ENCODE results near the gene CAMK1D.

Gene CAMK1D

GRCh38 chr10:12479437-12479844, 130.1 kb downstream of the CAMK1D start:
- Histone ChIP-seq H3K36me3 (ENCODE audit: control insufficient read depth, insufficient read depth, low read length) (no peaks in the 10 kb centered on the region), H3K27me3 (ENCODE audit: control insufficient read depth, insufficient read depth, low read length, poor library complexity, severe bottlenecking) (no peaks in the 10 kb centered on the region), H3K4me1 (ENCODE audit: control insufficient read depth, insufficient read depth, low read length) (peaks cover 6% of the 10 kb centered on the region), H3K27ac (ENCODE audit: insufficient read depth, low read depth, low read length, poor library complexity, severe bottlenecking) (no peak overlapping the region), H3K9me3 (ENCODE audit: control insufficient read depth, low read length) (no peaks in the 10 kb centered on the region), H3K4me3 (ENCODE audit: insufficient read depth, low read depth, low read length) (no peak overlapping the region)
- WGBS, 2 experiments = 93 to 94% methylated on average over 12 of the region's 12 CpGs

- Histone ChIP-seq H3K9me3 (ENCODE audit: control insufficient read depth, low read length) (no peaks in the 10 kb centered on the region), H3K4me1 (ENCODE audit: control insufficient read depth, insufficient read depth, low read length) (peaks cover 6% of the 10 kb centered on the region), H3K36me3 (ENCODE audit: control insufficient read depth, insufficient read depth, low read length) (no peaks in the 10 kb centered on the region), H3K27ac (ENCODE audit: insufficient read depth, low read depth, low read length, poor library complexity, severe bottlenecking) (no peak overlapping the region), H3K4me3 (ENCODE audit: insufficient read depth, low read depth, low read length) (no peak overlapping the region), H3K27me3 (ENCODE audit: control insufficient read depth, insufficient read depth, low read length, poor library complexity, severe bottlenecking) (no peaks in the 10 kb centered on the region)
- 81 to 86% methylated on average over 9 of the region's 9 CpGs for WGBS, 2 experiments
Measured at GRCh38 chr10:12479924-12480323, 130.6 kb downstream of the CAMK1D start.

GRCh38 chr10:12480440-12480839, 131.1 kb downstream of the CAMK1D start:
- Histone ChIP-seq H3K4me1 (ENCODE audit: control insufficient read depth, insufficient read depth, low read length) (peaks cover 6% of the 10 kb centered on the region), H3K9me3 (ENCODE audit: control insufficient read depth, low read length) (no peaks in the 10 kb centered on the region), H3K4me3 (ENCODE audit: insufficient read depth, low read depth, low read length) (no peak overlapping the region), H3K36me3 (ENCODE audit: control insufficient read depth, insufficient read depth, low read length) (no peaks in the 10 kb centered on the region), H3K27me3 (ENCODE audit: control insufficient read depth, insufficient read depth, low read length, poor library complexity, severe bottlenecking) (no peaks in the 10 kb centered on the region), H3K27ac (ENCODE audit: insufficient read depth, low read depth, low read length, poor library complexity, severe bottlenecking) (no peak overlapping the region)
- 78 to 83% methylated on average over 4 of the region's 4 CpGs for WGBS, 2 experiments

- H3K4me3 ChIP-seq (ENCODE audit: insufficient read depth, low read depth, low read length) = no peak overlapping the region
- no peak overlapping the region for H3K27ac ChIP-seq (ENCODE audit: insufficient read depth, low read depth, low read length, poor library complexity, severe bottlenecking)
- H3K27me3 ChIP-seq (ENCODE audit: control insufficient read depth, insufficient read depth, low read length, poor library complexity, severe bottlenecking) = no peaks in the 10 kb centered on the region
- 65 to 76% methylated on average over 4 of the region's 4 CpGs for WGBS, 2 experiments
- H3K36me3 ChIP-seq (ENCODE audit: control insufficient read depth, insufficient read depth, low read length) = no peaks in the 10 kb centered on the region
- H3K9me3 ChIP-seq (ENCODE audit: control insufficient read depth, low read length) = no peaks in the 10 kb centered on the region
- H3K4me1 ChIP-seq (ENCODE audit: control insufficient read depth, insufficient read depth, low read length) = peaks cover 6% of the 10 kb centered on the region
Measured at GRCh38 chr10:12481924-12482323, 132.6 kb downstream of the CAMK1D start.

GRCh38 chr10:12482587-12482986, 133.2 kb downstream of the CAMK1D start:
- Histone ChIP-seq H3K9me3 (ENCODE audit: control insufficient read depth, low read length) (no peaks in the 10 kb centered on the region), H3K27me3 (ENCODE audit: control insufficient read depth, insufficient read depth, low read length, poor library complexity, severe bottlenecking) (no peaks in the 10 kb centered on the region), H3K27ac (ENCODE audit: insufficient read depth, low read depth, low read length, poor library complexity, severe bottlenecking) (no peak overlapping the region), H3K36me3 (ENCODE audit: control insufficient read depth, insufficient read depth, low read length) (no peaks in the 10 kb centered on the region), H3K4me1 (ENCODE audit: control insufficient read depth, insufficient read depth, low read length) (peaks cover 6% of the 10 kb centered on the region), H3K4me3 (ENCODE audit: insufficient read depth, low read depth, low read length) (no peak overlapping the region)
- 49 to 52% methylated on average over 11 to 12 of the region's 12 CpGs for WGBS, 2 experiments

- Histone ChIP-seq H3K27ac (ENCODE audit: insufficient read depth, low read depth, low read length, poor library complexity, severe bottlenecking) (no peak overlapping the region), H3K4me1 (ENCODE audit: control insufficient read depth, insufficient read depth, low read length) (peaks cover 6% of the 10 kb centered on the region), H3K27me3 (ENCODE audit: control insufficient read depth, insufficient read depth, low read length, poor library complexity, severe bottlenecking) (no peaks in the 10 kb centered on the region), H3K36me3 (ENCODE audit: control insufficient read depth, insufficient read depth, low read length) (no peaks in the 10 kb centered on the region), H3K4me3 (ENCODE audit: insufficient read depth, low read depth, low read length) (no peak overlapping the region), H3K9me3 (ENCODE audit: control insufficient read depth, low read length) (no peaks in the 10 kb centered on the region)
- 89% methylated on average over 24 of the region's 24 CpGs for WGBS, 2 experiments
Measured at GRCh38 chr10:12484002-12484918, 134.9 kb downstream of the CAMK1D start.

- H3K4me3 ChIP-seq (ENCODE audit: insufficient read depth, low read depth, low read length) = no peak overlapping the region
- WGBS, 2 experiments = 84 to 86% methylated on average over 26 of the region's 26 CpGs
- no peaks in the 10 kb centered on the region for H3K36me3 ChIP-seq (ENCODE audit: control insufficient read depth, insufficient read depth, low read length)
- no peaks in the 10 kb centered on the region for H3K9me3 ChIP-seq (ENCODE audit: control insufficient read depth, low read length)
- no peaks in the 10 kb centered on the region for H3K27me3 ChIP-seq (ENCODE audit: control insufficient read depth, insufficient read depth, low read length, poor library complexity, severe bottlenecking)
- peaks cover 6% of the 10 kb centered on the region for H3K4me1 ChIP-seq (ENCODE audit: control insufficient read depth, insufficient read depth, low read length)
- H3K27ac ChIP-seq (ENCODE audit: insufficient read depth, low read depth, low read length, poor library complexity, severe bottlenecking) = no peak overlapping the region
Measured at GRCh38 chr10:12484941-12485805, 135.8 kb downstream of the CAMK1D start.

GRCh38 chr10:12487366-12487765, 138.0 kb downstream of the CAMK1D start:
- H3K36me3 ChIP-seq (ENCODE audit: control insufficient read depth, insufficient read depth, low read length) = no peaks in the 10 kb centered on the region
- H3K4me3 ChIP-seq (ENCODE audit: insufficient read depth, low read depth, low read length) = no peak overlapping the region
- 84 to 94% methylated on average over 2 of the region's 2 CpGs for WGBS, 2 experiments
- no peaks in the 10 kb centered on the region for H3K27me3 ChIP-seq (ENCODE audit: control insufficient read depth, insufficient read depth, low read length, poor library complexity, severe bottlenecking)
- H3K9me3 ChIP-seq (ENCODE audit: control insufficient read depth, low read length) = no peaks in the 10 kb centered on the region
- H3K27ac ChIP-seq (ENCODE audit: insufficient read depth, low read depth, low read length, poor library complexity, severe bottlenecking) = no peak overlapping the region
- peaks cover 2% of the 10 kb centered on the region for H3K4me1 ChIP-seq (ENCODE audit: control insufficient read depth, insufficient read depth, low read length)

- Histone ChIP-seq H3K4me3 (ENCODE audit: insufficient read depth, low read depth, low read length) (no peak overlapping the region), H3K27ac (ENCODE audit: insufficient read depth, low read depth, low read length, poor library complexity, severe bottlenecking) (no peak overlapping the region), H3K9me3 (ENCODE audit: control insufficient read depth, low read length) (no peaks in the 10 kb centered on the region), H3K4me1 (ENCODE audit: control insufficient read depth, insufficient read depth, low read length) (no peaks in the 10 kb centered on the region), H3K36me3 (ENCODE audit: control insufficient read depth, insufficient read depth, low read length) (no peaks in the 10 kb centered on the region), H3K27me3 (ENCODE audit: control insufficient read depth, insufficient read depth, low read length, poor library complexity, severe bottlenecking) (no peaks in the 10 kb centered on the region)
- WGBS, 2 experiments = 98% methylated on average over 16 of the region's 16 CpGs
Measured at GRCh38 chr10:12488626-12489025, 139.3 kb downstream of the CAMK1D start.

GRCh38 chr10:12489357-12489756, 140.0 kb downstream of the CAMK1D start:
- H3K27me3 ChIP-seq (ENCODE audit: control insufficient read depth, insufficient read depth, low read length, poor library complexity, severe bottlenecking) = no peaks in the 10 kb centered on the region
- WGBS, 2 experiments = 86 to 89% methylated on average over 8 of the region's 8 CpGs
- no peak overlapping the region for H3K27ac ChIP-seq (ENCODE audit: insufficient read depth, low read depth, low read length, poor library complexity, severe bottlenecking)
- H3K4me1 ChIP-seq (ENCODE audit: control insufficient read depth, insufficient read depth, low read length) = no peaks in the 10 kb centered on the region
- no peaks in the 10 kb centered on the region for H3K36me3 ChIP-seq (ENCODE audit: control insufficient read depth, insufficient read depth, low read length)
- H3K9me3 ChIP-seq (ENCODE audit: control insufficient read depth, low read length) = no peaks in the 10 kb centered on the region
- H3K4me3 ChIP-seq (ENCODE audit: insufficient read depth, low read depth, low read length) = no peak overlapping the region
